Measurements from ENCODE around the gene CYSLTR2.

Gene CYSLTR2

GRCh38 chr13:48739386-48739964, 85.7 kb downstream of the CYSLTR2 start:
- no peak for DNase-seq (ENCODE audit: low spot score)

GRCh38 chr13:48741377-48741776, 87.6 kb downstream of the CYSLTR2 start:
- DNase-seq (ENCODE audit: low spot score) = no peak

- DNase-seq (ENCODE audit: low spot score) = no peak
Measured at GRCh38 chr13:48746821-48747220, 93.1 kb downstream of the CYSLTR2 start.

GRCh38 chr13:48748681-48749080, 95.0 kb downstream of the CYSLTR2 start:
- no peak for DNase-seq (ENCODE audit: low spot score)

GRCh38 chr13:48749144-48749543, 95.4 kb downstream of the CYSLTR2 start:
- DNase-seq (ENCODE audit: low spot score) = no peak

GRCh38 chr13:48749699-48750473, 96.2 kb downstream of the CYSLTR2 start:
- DNase-seq (ENCODE audit: low spot score) = peak; percentile 67

GRCh38 chr13:48750588-48751383, 97.1 kb downstream of the CYSLTR2 start:
- no peak for DNase-seq (ENCODE audit: low spot score)

GRCh38 chr13:48760626-48761025, 106.9 kb downstream of the CYSLTR2 start:
- DNase-seq (ENCODE audit: low spot score) = no peak

All from globus pallidus (tissue), 1 donor.